ENCODE results near the gene PMEPA1. TPM values are rescaled to one million over a fixed set of nuclear protein-coding genes. Genes with fewer than 3 reads are reported as not detected.

Gene PMEPA1
- total RNA-seq, 1 donor from 2014 or later = 61.3 TPM

GRCh38 chr20:57698116-57698866, 11.5 kb downstream of the PMEPA1 start:
- Mint-ChIP-seq H3K27me3 (ENCODE audit: unreplicated experiment) (peaks cover 16% of the 10 kb centered on the region), H3K36me3 (ENCODE audit: low read depth, unreplicated experiment) (peaks cover 12% of the 10 kb centered on the region), H3K27ac (ENCODE audit: unreplicated experiment) (no peak overlapping the region), H3K4me3 (ENCODE audit: unreplicated experiment) (no peak overlapping the region), H3K9me3 (ENCODE audit: unreplicated experiment) (no peaks in the 10 kb centered on the region), H3K4me1 (ENCODE audit: unreplicated experiment) (peaks cover 55% of the 10 kb centered on the region)
- TF ChIP-seq CTCF (IDR thresholded peaks at IDR 0.05; ENCODE audit: unreplicated experiment) = no peak
- no peak for DNase-seq (ENCODE audit: low spot score)

- Mint-ChIP-seq H3K4me3 (ENCODE audit: unreplicated experiment) (no peak overlapping the region), H3K36me3 (ENCODE audit: low read depth, unreplicated experiment) (peaks cover 12% of the 10 kb centered on the region), H3K4me1 (ENCODE audit: unreplicated experiment) (peaks cover 60% of the 10 kb centered on the region), H3K27me3 (ENCODE audit: unreplicated experiment) (peaks cover 16% of the 10 kb centered on the region), H3K27ac (ENCODE audit: unreplicated experiment) (peak overlapping the region; percentile 36), H3K9me3 (ENCODE audit: unreplicated experiment) (no peaks in the 10 kb centered on the region)
- no peak for DNase-seq (ENCODE audit: low spot score)
- TF ChIP-seq CTCF (IDR thresholded peaks at IDR 0.05; ENCODE audit: unreplicated experiment) = no peak
Measured at GRCh38 chr20:57697543-57697942, 12.3 kb downstream of the PMEPA1 start.

GRCh38 chr20:57696401-57696961, 13.3 kb downstream of the PMEPA1 start:
- no peaks in the 10 kb centered on the region for H3K9me3 Mint-ChIP-seq (ENCODE audit: unreplicated experiment)
- H3K4me3 Mint-ChIP-seq (ENCODE audit: unreplicated experiment) = no peak overlapping the region
- peaks cover 12% of the 10 kb centered on the region for H3K27me3 Mint-ChIP-seq (ENCODE audit: unreplicated experiment)
- peaks cover 12% of the 10 kb centered on the region for H3K36me3 Mint-ChIP-seq (ENCODE audit: low read depth, unreplicated experiment)
- no peak overlapping the region for H3K27ac Mint-ChIP-seq (ENCODE audit: unreplicated experiment)
- H3K4me1 Mint-ChIP-seq (ENCODE audit: unreplicated experiment) = peaks cover 66% of the 10 kb centered on the region
- no peak for DNase-seq (ENCODE audit: low spot score)
- no peak for TF ChIP-seq CTCF (IDR thresholded peaks at IDR 0.05; ENCODE audit: unreplicated experiment)

GRCh38 chr20:57695940-57696339, 13.9 kb downstream of the PMEPA1 start:
- DNase-seq (ENCODE audit: low spot score) = no peak
- Mint-ChIP-seq H3K27ac (ENCODE audit: unreplicated experiment) (no peak overlapping the region), H3K4me3 (ENCODE audit: unreplicated experiment) (no peak overlapping the region), H3K27me3 (ENCODE audit: unreplicated experiment) (peaks cover 12% of the 10 kb centered on the region), H3K36me3 (ENCODE audit: low read depth, unreplicated experiment) (peaks cover 12% of the 10 kb centered on the region), H3K4me1 (ENCODE audit: unreplicated experiment) (peaks cover 66% of the 10 kb centered on the region), H3K9me3 (ENCODE audit: unreplicated experiment) (no peaks in the 10 kb centered on the region)
- TF ChIP-seq CTCF (IDR thresholded peaks at IDR 0.05; ENCODE audit: unreplicated experiment) = no peak

GRCh38 chr20:57695012-57695411, 14.8 kb downstream of the PMEPA1 start:
- Mint-ChIP-seq H3K4me1 (ENCODE audit: unreplicated experiment) (peaks cover 67% of the 10 kb centered on the region), H3K36me3 (ENCODE audit: low read depth, unreplicated experiment) (peaks cover 9% of the 10 kb centered on the region), H3K27me3 (ENCODE audit: unreplicated experiment) (peaks cover 12% of the 10 kb centered on the region), H3K4me3 (ENCODE audit: unreplicated experiment) (no peak overlapping the region), H3K27ac (ENCODE audit: unreplicated experiment) (no peak overlapping the region), H3K9me3 (ENCODE audit: unreplicated experiment) (no peaks in the 10 kb centered on the region)
- TF ChIP-seq CTCF (IDR thresholded peaks at IDR 0.05; ENCODE audit: unreplicated experiment) = no peak
- DNase-seq (ENCODE audit: low spot score) = no peak
